Hepatocyte (in vitro differentiated cells): Measurements from ENCODE around the gene ATXN10. TPM values are rescaled to one million over a fixed set of nuclear protein-coding genes. Genes with fewer than 3 reads are reported as not detected.

Experiments
- DNase-seq: peaks from one replicate; pipeline ENCODE4 v3.0.0-alpha.2; 2016; ENCODE audit warnings: low spot score
- H2AFZ ChIP-seq: fragments of 200-600 bp; sonication (generic); 2 replicates; pipeline ENCODE4 v1.6.0; 2016; ENCODE audit warnings: antibody characterized with exemption, mild to moderate bottlenecking
- H3K27ac ChIP-seq: fragments of 200-600 bp; sonication (generic); 2 replicates; pipeline ENCODE4 v1.5.1; 2016; ENCODE audit warnings: mild to moderate bottlenecking
- H3K27me3 ChIP-seq: fragments of 200-600 bp; sonication (generic); 2 replicates; pipeline ENCODE4 v1.6.1; 2016
- H3K36me3 ChIP-seq: fragments of 200-600 bp; sonication (generic); replicated peaks from 2 replicates; pipeline ENCODE4 v1.5.1; 2016; ENCODE audit warnings: low read depth; ENCODE audit not compliant: insufficient read depth
- H3K4me1 ChIP-seq: fragments of 200-600 bp; sonication (generic); 2 replicates; pipeline ENCODE4 v1.5.1; 2016; ENCODE audit warnings: mild to moderate bottlenecking, moderate library complexity; ENCODE audit not compliant: insufficient read depth
- H3K4me2 ChIP-seq: fragments of 200-600 bp; sonication (generic); 2 replicates; pipeline ENCODE4 v1.6.0; 2016
- H3K4me3 ChIP-seq: fragments of 200-600 bp; sonication (generic); 2 replicates; pipeline ENCODE4 v1.5.1; 2016; ENCODE audit warnings: mild to moderate bottlenecking
- H3K79me2 ChIP-seq: fragments of 200-600 bp; sonication (generic); 2 replicates; pipeline ENCODE4 v1.6.0; 2017; ENCODE audit warnings: mild to moderate bottlenecking
- H3K9me2 ChIP-seq: fragments of 200-600 bp; sonication (generic); replicated peaks from 2 replicates; pipeline ENCODE4 v1.6.0; 2017; ENCODE audit warnings: mild to moderate bottlenecking; ENCODE audit not compliant: insufficient read depth
- H3K9me3 ChIP-seq: fragments of 200-600 bp; sonication (generic); 2 replicates; pipeline ENCODE4 v1.5.1; 2016; ENCODE audit warnings: low read depth, mild to moderate bottlenecking
- H4K20me1 ChIP-seq: fragments of 200-600 bp; sonication (generic); 2 replicates; pipeline ENCODE4 v1.6.0; 2016; ENCODE audit warnings: mild to moderate bottlenecking; ENCODE audit not compliant: insufficient read depth, poor library complexity, severe bottlenecking
- CTCF ChIP-seq: fragments of 200-600 bp; sonication (generic); IDR thresholded peaks from 2 replicates; pipeline ENCODE4 v1.5.1; 2016; ENCODE audit warnings: antibody characterized with exemption, mild to moderate bottlenecking; ENCODE audit not compliant: poor library complexity
- EZH2 ChIP-seq: fragments of 200-600 bp; sonication (generic); IDR thresholded peaks from 2 replicates; pipeline ENCODE4 v1.6.1; 2016; ENCODE audit warnings: antibody characterized with exemption, mild to moderate bottlenecking, borderline replicate concordance
- EZH2phosphoT487 ChIP-seq: fragments of 200-600 bp; sonication (generic); IDR thresholded peaks from one replicate; pipeline ENCODE4 v1.6.1; 2018; ENCODE audit warnings: antibody characterized with exemption, mild to moderate bottlenecking, low read depth, moderate library complexity; ENCODE audit not compliant: unreplicated experiment, severe bottlenecking
- WGBS: methylation state at CpG from one replicate; pipeline ENCODE4 v1.1.6; 2016; ENCODE audit warnings: low lambda C conversion rate; ENCODE audit errors: missing lambda C conversion rate; 5-methylcytosine and 5-hydroxymethylcytosine counted together
- polyA plus RNA-seq: library from polyadenylated mRNA; unstranded; fragments of >200 nt; fragmentation: Nextera tagmentation; extraction: Ambion mirVana; gene quantifications from 2 replicates; pipeline ENCODE4 v1.2.1, GENCODE V29; 2016
- total RNA-seq: library from RNA; depleted of rRNA; stranded (reverse); fragments of >200 nt; gene quantifications from 2 replicates; pipeline ENCODE4 v1.2.3, GENCODE V29; 2014

The ATXN10 gene
- total and polyA plus RNA-seq, 2 experiments from 2014 or later = 141 to 186 TPM

GRCh38 chr22:45631841-45632238 is 39.8 kb upstream of the ATXN10 start:
- H3K79me2 ChIP-seq = no peaks in the 10 kb centered on the region
- no peak for DNase-seq
- no peaks in the 10 kb centered on the region for H3K9me3 ChIP-seq
- H3K9me2 ChIP-seq = no peaks in the 10 kb centered on the region
- no peaks in the 10 kb centered on the region for H4K20me1 ChIP-seq
- no peak overlapping the region for H2AFZ ChIP-seq
- 95% methylated on average over 7 of the region's 7 CpGs for WGBS
- no peak overlapping the region for H3K4me2 ChIP-seq
- TF ChIP-seq EZH2phosphoT487 (no peak), CTCF (no peak)
- no peak overlapping the region for H3K4me3 ChIP-seq
- H3K27me3 ChIP-seq = peaks cover 6% of the 10 kb centered on the region
- no peaks in the 10 kb centered on the region for H3K36me3 ChIP-seq
- peaks cover 5% of the 10 kb centered on the region for H3K4me1 ChIP-seq
- no peak overlapping the region for H3K27ac ChIP-seq

GRCh38 chr22:45632791-45633515 is 38.7 kb upstream of the ATXN10 start:
- H3K36me3 ChIP-seq = no peaks in the 10 kb centered on the region
- TF ChIP-seq CTCF = no peak
- TF ChIP-seq EZH2 = no peak
- no peak for TF ChIP-seq EZH2phosphoT487
- H3K4me2 ChIP-seq = peak overlapping the region; percentile 58
- no peak overlapping the region for H2AFZ ChIP-seq
- no peak overlapping the region for H3K4me3 ChIP-seq
- H4K20me1 ChIP-seq = no peaks in the 10 kb centered on the region
- H3K27ac ChIP-seq = no peak overlapping the region
- no peaks in the 10 kb centered on the region for H3K9me3 ChIP-seq
- H3K4me1 ChIP-seq = no peaks in the 10 kb centered on the region
- no peaks in the 10 kb centered on the region for H3K9me2 ChIP-seq
- H3K27me3 ChIP-seq = peaks cover 6% of the 10 kb centered on the region
- H3K79me2 ChIP-seq = no peaks in the 10 kb centered on the region
- DNase-seq = no peak
- WGBS = 18% methylated on average over 15 of the region's 15 CpGs

- Histone ChIP-seq H3K4me2 (no peak overlapping the region), H4K20me1 (no peaks in the 10 kb centered on the region), H2AFZ (no peak overlapping the region), H3K4me3 (no peak overlapping the region), H3K9me3 (no peaks in the 10 kb centered on the region), H3K36me3 (no peaks in the 10 kb centered on the region), H3K27ac (no peak overlapping the region), H3K9me2 (no peaks in the 10 kb centered on the region), H3K27me3 (peaks cover 6% of the 10 kb centered on the region), H3K4me1 (no peaks in the 10 kb centered on the region), H3K79me2 (no peaks in the 10 kb centered on the region)
- WGBS = 85% methylated on average over 7 of the region's 7 CpGs
- TF ChIP-seq CTCF (no peak), EZH2 (no peak), EZH2phosphoT487 (no peak)
- no peak for DNase-seq
Measured at GRCh38 chr22:45636683-45637082, 35.0 kb upstream of the ATXN10 start.
